Activated naive CD4-positive, alpha-beta T cell treated with anti-CD3 and anti-CD28 coated beads, Interleukin-2, amount 50 U/mL, for 72 hours (primary cell): Measurements from ENCODE around the gene PPP1R14B. TPM values are rescaled to one million over a fixed set of nuclear protein-coding genes. Genes with fewer than 3 reads are reported as not detected.
A peak's percentile ranks its signal among the peaks of the same experiment; 100 is the strongest.

Experiments used
- ATAC-seq, 2 donors: fragments of 150-1000 bp; cut with Tn5 transposase; 2 replicates each; pipeline ENCODE4 v1.10.0; 2021; ENCODE audit warnings: mild to moderate bottlenecking in 2 of 2, moderate library complexity in 2 of 2
- DNase-seq, 2 donors: peaks; one replicate each; pipeline ENCODE4 v3.0.0; 2021 to 2022; ENCODE audit warnings: low spot score in 2 of 2
- H3K27ac Mint-ChIP-seq, 2 donors: one replicate each; pipeline ENCODE4 v1.8.0; 2022; ENCODE audit warnings: mild to moderate bottlenecking in 2 of 2, mixed read lengths in 2 of 2
- H3K36me3 Mint-ChIP-seq, 2 donors: one replicate each; pipeline ENCODE4 v1.8.0; 2022; ENCODE audit warnings: mixed read lengths in 2 of 2
- H3K9me3 Mint-ChIP-seq, 2 donors: one replicate each; pipeline ENCODE4 v1.8.0; 2022; ENCODE audit warnings: mixed read lengths in 2 of 2
- total RNA-seq, 2 donors: library from RNA; stranded (reverse); gene quantifications; one replicate each; pipeline ENCODE4 v1.2.3, GENCODE V29; 2022

Gene PPP1R14B
- total RNA-seq, 2 donors from 2014 or later, result 177 to 262 TPM

GRCh38 chr11:64243236-64243854 is 3.4 kb downstream of the PPP1R14B start:
- DNase-seq (no peak), ATAC-seq (no peak)
- peaks cover 11 to 16% of the 10 kb centered on the region in 2 donors for H3K36me3 Mint-ChIP-seq
- H3K9me3 Mint-ChIP-seq, result no peaks in the 10 kb centered on the region
- peak overlapping the region; percentile 32 to 60 for H3K27ac Mint-ChIP-seq

- H3K36me3 Mint-ChIP-seq, result peaks cover 11 to 16% of the 10 kb centered on the region in 2 donors
- no peaks in the 10 kb centered on the region for H3K9me3 Mint-ChIP-seq
- H3K27ac Mint-ChIP-seq, result peak overlapping the region; percentile 96 to 97
- ATAC-seq (peak; percentile 2 to 10), DNase-seq (peak in 1 of 2 donors; percentile 40)
Measured at GRCh38 chr11:64241491-64242374, 5.0 kb downstream of the PPP1R14B start.

GRCh38 chr11:64241241-64241490 is 5.6 kb downstream of the PPP1R14B start:
- ATAC-seq, result peak; percentile 74 to 85
- no peaks in the 10 kb centered on the region for H3K9me3 Mint-ChIP-seq
- peaks cover 11 to 16% of the 10 kb centered on the region in 2 donors for H3K36me3 Mint-ChIP-seq
- peak overlapping the region; percentile 96 to 97 for H3K27ac Mint-ChIP-seq
- peak; percentile 100 for DNase-seq

DNA sequence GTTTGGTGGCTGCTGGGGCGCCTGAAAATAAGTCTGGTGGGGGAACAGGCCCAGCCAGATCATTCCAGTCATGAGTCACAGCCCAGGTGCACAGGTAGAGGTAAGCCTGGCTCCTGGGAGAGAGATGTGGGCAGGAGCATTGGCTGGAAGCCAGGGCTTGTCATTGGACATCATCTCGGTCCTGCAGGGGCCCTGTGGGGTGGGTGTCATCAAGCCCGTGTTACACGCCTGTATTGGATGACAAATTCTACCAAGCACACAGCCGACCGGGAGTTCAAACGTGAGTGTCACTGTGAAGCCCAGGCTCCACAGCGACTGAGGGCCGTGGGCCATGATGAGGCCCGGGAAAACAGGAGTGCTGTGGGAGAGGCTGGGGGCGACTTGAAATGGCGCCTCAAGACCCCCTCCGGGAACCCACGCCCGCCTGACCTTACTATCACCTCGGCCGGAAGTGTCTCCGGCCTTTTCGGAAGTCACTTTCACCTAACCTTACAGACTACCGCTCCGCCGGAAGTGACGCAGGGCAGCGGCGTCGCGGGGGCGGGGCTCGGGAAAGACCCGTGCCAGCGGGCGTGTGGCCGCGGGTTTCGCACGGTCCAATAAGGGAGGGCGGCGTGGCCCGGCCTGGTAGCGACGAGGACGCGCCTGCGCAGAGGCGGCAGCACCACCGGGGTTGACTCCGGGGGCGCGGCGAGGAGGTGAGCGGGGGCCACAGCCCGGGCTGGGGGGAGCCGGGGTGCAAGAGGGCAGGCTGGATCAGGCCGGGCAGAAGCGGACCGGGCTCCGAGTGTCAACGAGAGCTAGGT is 6.1 kb downstream of the PPP1R14B start, which contains the start of gene FKBP2:
TSS of gene FKBP2 (plus strand) at position 661 of the 806 bp plus-strand sequence. CDS start 1,293 bp downstream, outside the sequence.
- ATAC-seq, result peak; percentile 65 to 72
- DNase-seq, result peak; percentile 99
- Mint-ChIP-seq H3K36me3 (peaks cover 6 to 11% of the 10 kb centered on the region in 2 donors), H3K27ac (peak within 1 kb of the TSS; percentile 96 to 97), H3K9me3 (no peaks in the 10 kb centered on the region)

- ATAC-seq (no peak), DNase-seq (no peak)
- peak overlapping the region; percentile 96 to 97 for H3K27ac Mint-ChIP-seq
- H3K9me3 Mint-ChIP-seq, result no peaks in the 10 kb centered on the region
- H3K36me3 Mint-ChIP-seq, result peaks cover 5 to 10% of the 10 kb centered on the region in 2 donors
Measured at GRCh38 chr11:64239662-64240434, 6.9 kb downstream of the PPP1R14B start.

GRCh38 chr11:64238999-64239398 is 7.7 kb downstream of the PPP1R14B start:
- peaks cover 5 to 10% of the 10 kb centered on the region in 2 donors for H3K36me3 Mint-ChIP-seq
- H3K27ac Mint-ChIP-seq, result peak overlapping the region in 1 of 2 donors; percentile 96

DNA sequence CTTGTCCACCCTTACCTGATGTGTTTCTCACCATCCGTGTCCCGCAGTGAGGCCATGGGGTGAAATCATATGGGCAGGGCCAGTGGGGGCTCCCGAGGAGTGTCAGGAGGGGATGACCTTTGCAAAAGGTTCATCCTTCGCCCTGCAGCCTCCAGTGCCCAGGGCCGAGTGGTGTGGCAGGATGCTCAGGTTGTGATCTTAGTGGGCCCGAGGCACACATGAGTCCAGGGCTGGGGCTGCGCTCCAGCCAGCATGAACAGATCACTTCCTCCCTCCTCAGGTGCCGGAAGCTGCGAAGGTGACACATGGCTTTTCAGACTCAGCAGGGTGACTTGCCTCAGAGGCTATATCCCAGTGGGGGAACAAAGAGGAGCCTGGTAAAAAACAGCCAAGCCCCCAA is 8.7 kb downstream of the PPP1R14B start:
- no peak for ATAC-seq
- Mint-ChIP-seq H3K36me3 (peaks cover 2 to 5% of the 10 kb centered on the region in 2 donors), H3K9me3 (no peaks in the 10 kb centered on the region), H3K27ac (peak overlapping the region; percentile 60 to 96)
- DNase-seq, result no peak

More at GRCh38 chr11:64238999-64239398, 7.7 kb downstream of the PPP1R14B start:
- no peak for DNase-seq
- ATAC-seq, result no peak
- no peaks in the 10 kb centered on the region for H3K9me3 Mint-ChIP-seq

GRCh38 chr11:64237484-64237951 is 9.2 kb downstream of the PPP1R14B start:
- Mint-ChIP-seq H3K36me3 (peaks cover 0 to 5% of the 10 kb centered on the region in 2 donors), H3K9me3 (no peaks in the 10 kb centered on the region), H3K27ac (peak overlapping the region; percentile 60 to 78)
- ATAC-seq (no peak), DNase-seq (no peak)

GRCh38 chr11:64235437-64236161 is 11.1 kb downstream of the PPP1R14B start:
- Mint-ChIP-seq H3K9me3 (no peaks in the 10 kb centered on the region), H3K27ac (peak overlapping the region; percentile 59 to 65), H3K36me3 (peaks cover 0 to 5% of the 10 kb centered on the region in 2 donors)
- no peak for ATAC-seq
- no peak for DNase-seq

DNA sequence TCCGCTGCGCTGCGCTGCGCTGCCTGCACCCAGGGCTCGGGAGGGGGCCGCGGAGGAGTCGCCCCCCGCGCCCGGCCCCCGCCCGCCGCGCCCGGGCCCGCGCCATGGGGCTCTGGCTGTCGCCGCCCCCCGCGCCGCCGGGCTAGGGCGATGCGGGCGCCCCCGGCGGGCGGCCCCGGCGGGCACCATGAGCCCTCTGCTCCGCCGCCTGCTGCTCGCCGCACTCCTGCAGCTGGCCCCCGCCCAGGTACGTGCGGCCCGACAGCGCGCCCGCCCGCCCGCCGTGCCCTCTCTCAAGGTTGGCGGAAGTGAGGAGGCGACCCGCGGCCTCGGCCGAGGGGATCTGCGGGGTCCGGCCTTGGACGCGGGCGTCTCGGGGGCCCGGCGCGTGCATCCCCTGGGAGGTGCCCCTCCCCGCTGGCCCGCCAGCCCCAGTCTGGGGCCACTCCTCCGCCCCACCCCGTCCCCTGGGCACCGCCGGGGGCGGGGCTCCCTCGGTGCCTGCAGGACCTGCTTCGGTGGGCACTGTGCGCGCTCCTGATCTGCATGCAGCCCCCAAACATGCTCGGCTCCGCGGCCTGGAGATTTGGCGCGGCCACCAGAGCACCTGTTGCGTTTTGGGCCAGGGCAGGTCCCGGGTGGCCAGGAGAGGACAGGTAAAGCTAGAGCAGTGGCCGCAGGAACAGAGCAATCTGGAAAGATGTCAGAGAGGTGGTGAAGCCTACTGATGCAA is 11.9 kb downstream of the PPP1R14B start:
- H3K27ac Mint-ChIP-seq, result peak overlapping the region; percentile 59 to 60

DNA sequence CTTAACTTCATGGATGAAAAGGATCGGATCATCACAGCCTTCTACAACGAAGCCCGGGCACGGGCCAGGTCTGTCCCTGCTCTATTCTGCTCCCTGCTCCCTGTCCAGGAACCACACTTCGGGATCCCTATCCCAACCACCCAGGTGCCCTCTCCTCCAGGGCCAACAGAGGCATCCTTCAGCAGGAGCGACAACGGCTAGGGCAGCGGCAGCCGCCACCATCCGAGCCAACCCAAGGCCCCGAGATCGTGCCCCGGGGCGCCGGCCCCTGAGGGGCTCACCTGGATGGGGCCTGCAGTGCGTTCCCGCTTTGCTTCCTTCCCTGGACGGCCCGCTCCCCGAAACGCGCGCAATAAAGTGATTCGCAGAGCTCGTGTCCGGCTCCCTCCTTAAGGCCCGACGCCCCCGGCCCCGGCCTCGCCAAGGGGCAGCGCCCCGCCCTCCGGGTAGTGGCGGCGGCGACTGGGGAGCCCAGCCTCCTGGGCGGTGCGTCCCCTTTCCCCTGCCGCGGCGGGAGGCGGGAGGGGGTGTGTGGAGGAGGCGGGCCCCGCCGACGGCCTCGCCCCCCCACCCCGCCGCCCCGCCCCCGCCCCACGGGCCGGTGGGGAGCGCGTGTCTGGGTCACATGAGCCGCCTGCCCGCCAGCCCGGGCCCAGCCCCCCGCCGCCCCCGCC is 12.7 kb downstream of the PPP1R14B start, which contains the start of gene VEGFB:
TSS of gene VEGFB (plus strand) at position 672 of the 674 bp plus-strand sequence. CDS start 250 bp downstream, outside the sequence.
- H3K27ac Mint-ChIP-seq, result peak within 1 kb of the TSS; percentile 59 to 65
- no peaks in the 10 kb centered on the region for H3K36me3 Mint-ChIP-seq

More for the DNA sequence above, 11.9 kb downstream of the PPP1R14B start:
- Mint-ChIP-seq H3K9me3 (no peaks in the 10 kb centered on the region), H3K36me3 (no peaks in the 10 kb centered on the region)
- DNase-seq, result peak in 1 of 2 donors; percentile 63
- peak; percentile 41 to 61 for ATAC-seq

DNA sequence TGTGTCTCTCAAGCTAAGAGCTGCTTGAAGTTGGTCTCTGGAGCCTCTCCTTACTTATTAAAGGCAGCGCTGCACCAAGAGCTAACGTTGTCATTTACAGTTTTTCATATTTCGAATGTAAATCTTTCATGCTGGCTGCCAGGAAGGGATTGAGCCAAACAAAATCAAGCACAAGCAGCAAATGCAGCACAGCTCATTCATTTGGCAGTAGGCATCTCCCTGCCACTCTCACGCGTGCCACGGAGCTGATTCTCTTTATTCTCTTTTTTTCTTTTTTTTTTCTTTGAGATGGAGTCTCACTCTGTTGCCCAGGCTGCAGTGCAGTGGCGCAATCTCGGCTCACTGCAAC is 13.8 kb downstream of the PPP1R14B start:
- no peaks in the 10 kb centered on the region for H3K9me3 Mint-ChIP-seq
- H3K36me3 Mint-ChIP-seq, result no peaks in the 10 kb centered on the region
- H3K27ac Mint-ChIP-seq, result peak overlapping the region in 1 of 2 donors; percentile 27
- ATAC-seq (no peak), DNase-seq (no peak)

More for the DNA sequence above, 12.7 kb downstream of the PPP1R14B start, which contains the start of gene VEGFB:
- ATAC-seq (peak; percentile 48 to 75), DNase-seq (peak in 1 of 2 donors; percentile 73)
- no peaks in the 10 kb centered on the region for H3K9me3 Mint-ChIP-seq

- Mint-ChIP-seq H3K36me3 (peaks cover 0 to 2% of the 10 kb centered on the region in 2 donors), H3K9me3 (no peaks in the 10 kb centered on the region), H3K27ac (no peak overlapping the region)
- no peak for DNase-seq
- no peak for ATAC-seq
Measured at GRCh38 chr11:64232182-64232966, 14.4 kb downstream of the PPP1R14B start.
